ENCODE measurements around the gene HAPLN1.
"Not testable (repeated sequence)": the region's sequence is repeated elsewhere in the genome, so short reads cannot be mapped to it uniquely, and the experiment has no call there.

Gene HAPLN1

GRCh38 chr5:83720836-83721537 is at the start of gene HAPLN1:
TSS of gene HAPLN1 (minus strand) at chr5:83720855. CDS start at chr5:83673523, 47,332 bp downstream.
- DNase-seq (ENCODE audit: low read depth in 2 of 2): no peak

- DNase-seq (ENCODE audit: low read depth in 2 of 2): no peak
Measured at GRCh38 chr5:83767409-83767992, 46.8 kb upstream of the HAPLN1 start.

GRCh38 chr5:83764101-83764500 is 43.4 kb upstream of the HAPLN1 start:
- no peak for DNase-seq (ENCODE audit: low read depth in 2 of 2)

- DNase-seq (ENCODE audit: low read depth in 2 of 2): no peak
Measured at GRCh38 chr5:83760579-83760978, 39.9 kb upstream of the HAPLN1 start.

- DNase-seq (ENCODE audit: low read depth in 2 of 2): peak in 1 of 2 experiments; percentile 8
Measured at GRCh38 chr5:83752700-83753099, 32.0 kb upstream of the HAPLN1 start.

- no peak for DNase-seq (ENCODE audit: low read depth in 2 of 2)
Measured at GRCh38 chr5:83751201-83751600, 30.5 kb upstream of the HAPLN1 start.

GRCh38 chr5:83750749-83751148 is 30.1 kb upstream of the HAPLN1 start:
- no peak for DNase-seq (ENCODE audit: low read depth in 2 of 2)

GRCh38 chr5:83745816-83746215 is 25.2 kb upstream of the HAPLN1 start:
- peak; percentile 36 to 38 for DNase-seq (ENCODE audit: low read depth in 2 of 2)

GRCh38 chr5:83744821-83745220 is 24.2 kb upstream of the HAPLN1 start:
- no peak for DNase-seq (ENCODE audit: low read depth in 2 of 2)

- no peak for DNase-seq (ENCODE audit: low read depth in 2 of 2)
Measured at GRCh38 chr5:83742089-83742488, 21.4 kb upstream of the HAPLN1 start.

GRCh38 chr5:83741571-83741970 is 20.9 kb upstream of the HAPLN1 start:
- DNase-seq (ENCODE audit: low read depth in 2 of 2): no peak

- DNase-seq (ENCODE audit: low read depth in 2 of 2): no peak
Measured at GRCh38 chr5:83740741-83741140, 20.1 kb upstream of the HAPLN1 start.

- DNase-seq (ENCODE audit: low read depth in 2 of 2): not testable (repeated sequence)
Measured at GRCh38 chr5:83736169-83736568, 15.5 kb upstream of the HAPLN1 start.

- DNase-seq (ENCODE audit: low read depth in 2 of 2): not testable (repeated sequence)
Measured at GRCh38 chr5:83735058-83735457, 14.4 kb upstream of the HAPLN1 start.

GRCh38 chr5:83731638-83732037 is 11.0 kb upstream of the HAPLN1 start:
- no peak for DNase-seq (ENCODE audit: low read depth in 2 of 2)

GRCh38 chr5:83729362-83729761 is 8.7 kb upstream of the HAPLN1 start:
- no peak for DNase-seq (ENCODE audit: low read depth in 2 of 2)

GRCh38 chr5:83726912-83727311 is 6.3 kb upstream of the HAPLN1 start:
- DNase-seq (ENCODE audit: low read depth in 2 of 2): peak; percentile 64 to 68

- no peak for DNase-seq (ENCODE audit: low read depth in 2 of 2)
Measured at GRCh38 chr5:83724935-83725334, 4.3 kb upstream of the HAPLN1 start.

GRCh38 chr5:83724001-83724400 is 3.3 kb upstream of the HAPLN1 start:
- DNase-seq (ENCODE audit: low read depth in 2 of 2): no peak

- DNase-seq (ENCODE audit: low read depth in 2 of 2): no peak
Measured at GRCh38 chr5:83723031-83723430, 2.4 kb upstream of the HAPLN1 start.

- peak; percentile 64 to 66 for DNase-seq (ENCODE audit: low read depth in 2 of 2)
Measured at GRCh38 chr5:83721953-83722901, 1.6 kb upstream of the HAPLN1 start.

GRCh38 chr5:83718936-83719495 is 1.6 kb downstream of the HAPLN1 start:
- no peak for DNase-seq (ENCODE audit: low read depth in 2 of 2)
